Bronchial epithelial cell (primary cell): Measurements from ENCODE around the gene DTNB. TPM values are rescaled to one million over a fixed set of nuclear protein-coding genes. Genes with fewer than 3 reads are reported as not detected.
"Not testable (repeated sequence)": the region's sequence is repeated elsewhere in the genome, so short reads cannot be mapped to it uniquely, and the experiment has no call there.

Experiments used
- DNase-seq: peaks from one replicate; pipeline ENCODE4 v3.0.0-alpha.2; 2010; ENCODE audit warnings: low read depth
- FAIRE-seq: peaks from 2 replicates; lab custom pipeline; 2011; peaks lifted over from hg19 to GRCh38; lab: Jason Lieb, UNC
- H3K27me3 ChIP-seq: 2 replicates; pipeline ENCODE4 v1.5.1; 2011; ENCODE audit warnings: low read length; ENCODE audit not compliant: control insufficient read depth, insufficient read depth
- H3K36me3 ChIP-seq: 2 replicates; pipeline ENCODE4 v1.5.1; 2011; ENCODE audit warnings: low read length; ENCODE audit not compliant: control insufficient read depth, insufficient read depth
- H3K4me3 ChIP-seq: 2 replicates; pipeline ENCODE4 v1.5.1; 2011; ENCODE audit warnings: mild to moderate bottlenecking, low read depth, low read length, control low read depth
- CTCF ChIP-seq: IDR thresholded peaks from 2 replicates; pipeline ENCODE4 v1.5.1; 2011; ENCODE audit warnings: mild to moderate bottlenecking, moderate library complexity, low read length, control low read depth, inconsistent platforms; ENCODE audit not compliant: insufficient read depth, severe bottlenecking
- total RNA-seq: library from RNA; depleted of rRNA; stranded (reverse); fragments of >200 nt; gene quantifications from 2 replicates; pipeline ENCODE4 v1.2.1, GENCODE V29; 2014

The DTNB gene
- total RNA-seq, 1 donor from 2014 or later = 8.4 TPM

GRCh38 chr2:25666218-25666617, 7.2 kb downstream of the DTNB start:
- Histone ChIP-seq H3K4me3 (no peak overlapping the region), H3K36me3 (no peaks in the 10 kb centered on the region), H3K27me3 (no peaks in the 10 kb centered on the region)
- DNase-seq (no peak), FAIRE-seq (no peak)
- TF ChIP-seq CTCF = no peak

- H3K4me3 ChIP-seq, H3K36me3 ChIP-seq, FAIRE-seq, H3K27me3 ChIP-seq: not testable (repeated sequence)
- DNase-seq = peak; percentile 66
These were observed 7.9 kb downstream of the DTNB start for GRCh38 chr2:25665429-25665828.

- Histone ChIP-seq H3K27me3 (no peaks in the 10 kb centered on the region), H3K36me3 (no peaks in the 10 kb centered on the region), H3K4me3 (no peak overlapping the region)
- DNase-seq (no peak), FAIRE-seq (no peak)
- no peak for TF ChIP-seq CTCF
These were observed 8.4 kb downstream of the DTNB start for GRCh38 chr2:25664965-25665307.

GRCh38 chr2:25664183-25664964, 9.0 kb downstream of the DTNB start:
- no peaks in the 10 kb centered on the region for H3K27me3 ChIP-seq
- H3K36me3 ChIP-seq = no peaks in the 10 kb centered on the region
- TF ChIP-seq CTCF = peak; percentile 76
- DNase-seq = peak; percentile 73
- peak overlapping the region; percentile 4 for H3K4me3 ChIP-seq
- FAIRE-seq = peak; percentile 43

GRCh38 chr2:25655316-25655715, 18.1 kb downstream of the DTNB start:
- DNase-seq = peak; percentile 96
- Histone ChIP-seq H3K27me3 (no peaks in the 10 kb centered on the region), H3K36me3 (no peaks in the 10 kb centered on the region), H3K4me3 (no peak overlapping the region)
- TF ChIP-seq CTCF = no peak
- FAIRE-seq = peak; percentile 88

- DNase-seq (no peak), FAIRE-seq (no peak)
- Histone ChIP-seq H3K4me3 (no peak overlapping the region), H3K27me3 (no peaks in the 10 kb centered on the region), H3K36me3 (no peaks in the 10 kb centered on the region)
- TF ChIP-seq CTCF = no peak
These were observed 18.6 kb downstream of the DTNB start for GRCh38 chr2:25654801-25655200.
